HG02642 (cell line): ENCODE data around the gene CD9.

Experiments
- ATAC-seq: cut with Tn5 transposase; IDR thresholded peaks from one replicate; pipeline ENCODE4 v1.9.1; 2021; ENCODE audit warnings: mild to moderate bottlenecking; ENCODE audit not compliant: unreplicated experiment, poor library complexity

CD9 gene

DNA sequence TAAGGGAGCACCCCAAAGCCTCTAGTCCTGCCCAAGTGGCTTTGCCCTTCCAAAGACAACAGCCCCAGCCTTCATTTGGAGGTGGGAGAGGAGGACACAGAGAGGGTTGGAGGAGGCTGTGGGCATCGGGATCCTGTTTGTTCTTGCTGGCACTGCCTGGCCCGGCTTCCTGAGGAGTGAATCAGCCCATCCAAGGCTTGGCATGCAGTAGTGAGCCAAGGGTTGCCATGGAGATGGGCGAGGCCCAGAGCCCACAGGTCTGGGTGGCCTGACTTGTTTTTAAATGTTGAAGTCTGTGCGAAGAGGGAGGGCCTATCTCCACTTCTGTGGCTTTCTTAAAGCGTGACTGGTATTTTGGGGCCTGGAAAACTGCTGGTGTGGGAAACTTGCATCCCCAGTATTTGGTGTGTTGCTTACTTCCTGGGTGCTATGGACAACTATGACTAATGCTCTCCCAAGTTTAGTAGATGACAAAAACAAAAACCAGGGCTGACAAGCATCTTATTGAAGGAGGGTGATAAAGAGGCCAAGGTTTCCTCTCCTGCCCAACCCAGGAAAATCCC, 15.8 kb downstream of the CD9 start:
- no peak for ATAC-seq

DNA sequence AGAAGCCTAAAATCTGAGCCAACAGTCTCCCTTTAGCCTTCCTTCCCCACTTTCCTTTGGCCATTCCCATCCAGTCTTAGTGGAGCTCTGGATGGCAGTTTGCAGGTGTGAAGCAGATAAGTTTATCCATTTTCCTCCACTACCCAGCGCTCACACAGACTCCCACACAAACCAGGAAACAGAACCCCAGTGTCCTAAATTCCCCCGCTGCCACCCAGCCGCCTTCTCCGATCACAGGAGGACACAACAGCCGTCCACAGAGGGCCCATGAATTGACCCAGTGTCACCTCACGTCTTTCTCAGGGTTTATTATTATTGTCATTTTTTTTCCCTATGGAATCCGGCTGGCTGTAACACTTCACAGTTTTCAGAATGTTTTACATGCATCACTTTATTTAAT, 16.4 kb downstream of the CD9 start:
- no peak for ATAC-seq

DNA sequence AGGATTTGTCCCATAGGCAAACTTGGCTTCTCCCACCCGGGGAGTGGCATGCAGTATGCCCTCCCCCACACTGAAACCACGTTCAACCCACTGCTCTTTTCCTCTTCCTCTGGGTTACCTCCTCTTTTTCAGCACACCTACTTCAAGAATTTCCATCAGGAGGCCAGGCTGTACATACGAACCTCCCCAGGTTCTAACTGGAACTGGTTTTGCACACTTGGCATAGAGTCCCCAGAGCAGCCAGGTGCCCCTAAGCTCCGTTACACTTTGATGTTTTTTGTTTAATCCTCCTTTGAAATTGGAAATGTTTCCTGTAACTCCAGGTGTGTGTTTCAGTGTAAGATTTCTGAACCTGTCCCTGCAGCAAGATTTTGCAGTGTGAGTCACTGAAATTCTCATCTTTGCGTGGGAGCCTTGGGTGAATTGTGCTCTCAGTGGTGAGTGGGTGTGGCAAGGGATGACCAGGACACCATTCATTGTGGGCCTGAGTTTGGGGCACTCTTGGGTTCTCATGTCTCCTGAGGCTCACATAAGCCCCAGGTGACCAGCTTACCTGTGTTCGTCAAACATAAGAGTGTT, 18.2 kb downstream of the CD9 start:
- no peak for ATAC-seq

DNA sequence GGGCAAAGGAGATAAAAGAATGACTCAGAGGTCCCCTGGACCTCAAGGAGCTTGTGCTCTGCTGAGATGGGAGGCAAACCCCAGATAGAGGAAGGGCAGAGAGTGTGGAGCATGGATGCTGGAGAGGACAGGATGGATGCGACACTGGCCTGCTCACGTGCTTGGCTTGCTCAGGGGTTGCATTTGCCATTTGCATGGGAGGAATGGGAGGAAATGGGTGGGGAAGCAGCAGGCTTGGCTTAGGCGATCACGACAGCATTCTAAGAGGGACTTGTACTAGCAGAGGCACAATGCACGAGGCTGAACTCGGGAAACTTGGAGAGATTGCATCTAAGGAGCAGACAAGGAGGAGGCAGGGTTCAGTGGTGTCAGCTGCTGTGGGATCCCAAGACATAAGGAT, 19.8 kb downstream of the CD9 start:
- no peak for ATAC-seq

DNA sequence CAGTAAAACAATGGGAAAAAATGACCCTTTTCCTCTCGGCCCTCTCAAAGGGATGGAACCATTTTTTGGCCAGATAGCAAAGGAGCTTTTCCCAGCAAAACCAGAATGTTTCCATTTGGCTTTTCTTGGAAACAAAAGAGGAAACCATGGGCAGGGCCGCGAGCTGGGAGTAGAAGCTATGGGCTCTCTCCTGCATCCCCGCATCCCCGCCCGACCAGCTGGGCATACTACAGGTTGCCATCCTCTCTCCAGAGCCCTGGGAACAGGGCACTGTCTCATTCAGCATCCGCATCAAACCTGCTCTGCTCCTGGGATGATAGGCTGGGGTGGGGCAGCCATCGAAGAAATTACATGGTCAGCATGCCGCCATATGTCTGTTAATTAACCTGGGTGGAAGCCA, 20.9 kb downstream of the CD9 start:
- no peak for ATAC-seq

DNA sequence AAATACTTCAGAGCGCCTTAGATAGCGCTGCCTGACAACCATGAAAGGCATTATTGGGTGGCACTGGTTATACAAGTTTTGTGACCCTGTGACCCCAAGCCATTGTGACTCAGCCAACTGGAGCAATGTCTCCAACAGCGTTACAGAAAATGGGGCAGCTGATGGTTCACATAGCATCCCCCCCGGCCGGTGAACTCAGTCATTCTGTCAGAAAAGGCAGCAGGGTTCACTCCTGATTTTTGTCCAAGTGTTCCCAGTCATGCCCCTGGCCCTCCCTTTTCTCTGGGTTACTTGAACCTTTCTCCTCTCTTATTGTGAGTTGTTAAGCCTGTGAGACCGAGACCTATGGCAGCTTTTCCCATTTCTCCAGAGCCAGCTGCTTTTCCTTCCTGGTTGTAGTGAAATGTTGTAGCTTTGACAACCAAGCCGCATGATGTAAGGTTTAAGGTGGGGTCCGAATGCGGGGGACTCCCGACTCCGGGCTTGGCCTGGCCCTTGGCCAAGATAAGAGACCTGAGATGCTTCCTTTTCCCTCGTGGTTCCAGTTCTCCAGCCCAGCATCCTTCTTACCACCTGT, 22.0 kb downstream of the CD9 start:
- no peak for ATAC-seq

DNA sequence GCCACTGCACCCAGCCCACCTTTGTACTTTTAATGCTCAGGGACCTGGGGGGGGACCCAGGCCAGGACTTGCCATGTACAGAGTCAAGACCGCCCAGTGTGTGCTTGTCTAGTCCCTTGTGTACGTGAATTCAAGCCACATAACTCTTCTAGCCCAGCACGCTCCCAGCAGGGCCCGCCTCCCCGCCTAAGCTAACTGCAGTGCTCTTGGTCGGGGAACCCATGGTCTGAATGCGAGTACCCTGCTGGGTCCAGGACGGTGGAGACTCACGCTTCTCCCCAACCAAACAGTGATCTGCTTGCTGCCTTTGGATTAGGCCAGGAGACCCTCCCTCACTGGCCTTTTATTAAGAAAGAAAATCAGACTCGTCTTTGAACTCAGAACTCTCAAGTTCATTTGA, 23.3 kb downstream of the CD9 start:
- no peak for ATAC-seq

DNA sequence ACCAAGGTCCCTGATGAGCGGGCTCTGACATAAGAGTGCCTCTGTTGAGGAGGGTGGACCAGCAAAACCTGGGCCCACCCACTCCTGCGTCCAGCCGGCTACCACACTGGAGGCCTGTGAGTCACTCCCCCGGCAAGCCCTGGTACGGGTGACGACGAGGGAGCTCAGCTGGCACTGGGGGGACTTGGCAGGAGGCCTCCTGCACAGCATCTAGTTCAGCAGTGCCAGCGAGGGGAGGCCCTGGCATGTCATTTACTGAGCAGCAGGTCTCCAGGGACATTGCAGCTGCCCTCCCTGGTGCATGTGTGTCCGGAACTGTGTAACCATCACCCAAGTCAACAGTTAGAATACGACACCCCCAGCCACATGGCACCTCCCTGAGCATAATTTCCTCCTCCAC, 24.4 kb downstream of the CD9 start:
- no peak for ATAC-seq

DNA sequence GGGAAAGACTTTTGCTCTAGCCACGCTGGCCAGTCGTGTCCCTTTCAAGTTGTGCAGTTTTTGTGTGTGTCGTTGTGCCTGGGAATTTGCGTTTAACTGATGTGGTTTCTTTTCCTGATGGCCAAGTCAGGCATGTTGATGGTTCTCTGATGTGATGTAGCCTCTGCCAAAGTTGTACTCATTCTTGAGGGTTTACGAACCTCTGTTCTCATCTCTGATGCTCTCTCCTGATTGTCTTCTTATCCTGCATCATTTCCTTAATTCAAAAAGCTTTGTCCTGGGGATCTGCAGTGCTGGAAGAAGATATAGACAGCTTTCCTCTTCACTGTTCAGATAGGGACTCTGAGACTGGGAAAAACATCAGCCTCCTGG, 25.4 kb downstream of the CD9 start:
- ATAC-seq: no peak

DNA sequence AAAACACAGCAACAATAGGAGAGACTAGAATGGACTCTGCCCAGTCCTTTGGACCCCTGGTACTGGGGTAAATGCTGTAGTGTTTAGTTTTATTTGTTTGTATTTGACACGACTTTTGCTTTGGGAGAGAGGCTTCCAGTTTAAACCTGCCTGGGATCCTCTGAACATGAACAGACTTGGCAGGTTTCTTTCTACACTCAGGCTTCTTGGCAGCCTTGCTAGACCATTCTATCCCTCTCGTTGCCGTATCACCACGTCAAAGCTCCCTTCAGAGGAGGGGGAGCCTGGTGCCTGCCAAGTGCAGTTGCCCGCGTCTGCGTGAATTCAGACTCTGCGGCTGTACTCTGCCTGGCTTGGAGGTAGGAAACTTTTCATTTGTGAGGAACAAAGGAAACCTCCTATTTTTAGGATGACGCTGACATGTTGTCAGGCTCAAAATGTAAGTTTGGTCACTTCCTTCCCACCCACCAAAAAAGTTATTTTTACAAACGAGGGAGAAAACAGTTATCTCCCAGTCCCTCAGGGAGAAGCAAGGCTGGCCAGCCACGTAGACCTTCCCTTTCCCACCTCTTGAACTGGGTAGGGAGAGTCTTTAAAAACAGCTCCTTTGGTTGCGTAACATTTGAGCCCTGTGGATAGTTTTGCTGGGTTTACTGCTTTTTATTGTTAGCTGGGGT, 25.9 kb downstream of the CD9 start:
- ATAC-seq: no peak

DNA sequence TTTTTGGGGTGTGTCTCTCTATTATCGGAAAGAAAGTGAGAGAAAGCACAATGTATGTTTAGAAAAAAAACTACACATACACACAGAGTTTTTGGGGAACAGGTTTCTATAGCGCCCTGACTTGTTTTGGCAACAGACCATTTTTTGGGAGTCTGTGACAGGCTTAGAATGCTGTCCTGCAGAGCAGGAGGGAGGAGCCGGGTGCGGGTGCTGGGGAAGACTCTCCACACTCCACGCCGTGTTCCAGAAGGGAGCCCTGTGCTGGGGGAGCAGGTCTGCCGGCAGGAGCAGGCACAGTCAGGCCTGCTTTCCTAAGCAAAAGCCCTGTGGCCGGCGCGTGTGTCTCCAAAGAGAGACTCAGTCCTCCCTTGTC, 26.5 kb downstream of the CD9 start:
- no peak for ATAC-seq

DNA sequence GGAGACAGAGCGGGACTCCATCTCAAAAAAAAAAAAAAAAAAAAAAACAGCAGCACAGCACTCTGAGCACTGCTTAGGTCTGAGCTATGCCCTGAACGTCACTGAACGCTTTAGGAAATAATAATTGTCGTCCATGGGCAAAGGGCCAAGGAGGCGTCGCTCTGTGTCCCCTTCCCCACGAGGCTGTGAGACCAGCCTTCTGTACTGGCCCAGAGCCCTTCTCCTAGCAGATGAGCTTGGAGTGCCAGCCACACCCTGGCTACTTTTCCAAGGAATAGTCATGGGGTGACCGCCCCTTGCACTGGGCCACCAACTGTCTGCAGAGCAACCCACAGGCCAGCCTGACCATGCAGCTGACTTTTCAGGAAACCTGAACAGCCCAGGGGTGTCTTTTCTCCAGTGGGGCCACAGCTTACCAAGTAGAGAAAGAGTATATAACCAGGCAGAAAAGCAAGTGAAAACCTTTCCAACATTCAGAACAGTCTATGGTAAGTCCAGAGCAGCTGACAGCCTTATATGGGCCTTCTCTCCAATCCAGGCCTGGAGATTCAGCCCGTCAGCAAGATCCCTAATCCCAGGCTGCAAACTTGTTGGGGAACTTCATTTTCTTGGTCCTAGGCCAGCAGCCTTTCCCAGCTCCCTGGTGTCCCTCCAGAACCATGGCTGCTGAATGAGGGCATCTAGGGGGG, 28.5 kb downstream of the CD9 start:
- no peak for ATAC-seq

DNA sequence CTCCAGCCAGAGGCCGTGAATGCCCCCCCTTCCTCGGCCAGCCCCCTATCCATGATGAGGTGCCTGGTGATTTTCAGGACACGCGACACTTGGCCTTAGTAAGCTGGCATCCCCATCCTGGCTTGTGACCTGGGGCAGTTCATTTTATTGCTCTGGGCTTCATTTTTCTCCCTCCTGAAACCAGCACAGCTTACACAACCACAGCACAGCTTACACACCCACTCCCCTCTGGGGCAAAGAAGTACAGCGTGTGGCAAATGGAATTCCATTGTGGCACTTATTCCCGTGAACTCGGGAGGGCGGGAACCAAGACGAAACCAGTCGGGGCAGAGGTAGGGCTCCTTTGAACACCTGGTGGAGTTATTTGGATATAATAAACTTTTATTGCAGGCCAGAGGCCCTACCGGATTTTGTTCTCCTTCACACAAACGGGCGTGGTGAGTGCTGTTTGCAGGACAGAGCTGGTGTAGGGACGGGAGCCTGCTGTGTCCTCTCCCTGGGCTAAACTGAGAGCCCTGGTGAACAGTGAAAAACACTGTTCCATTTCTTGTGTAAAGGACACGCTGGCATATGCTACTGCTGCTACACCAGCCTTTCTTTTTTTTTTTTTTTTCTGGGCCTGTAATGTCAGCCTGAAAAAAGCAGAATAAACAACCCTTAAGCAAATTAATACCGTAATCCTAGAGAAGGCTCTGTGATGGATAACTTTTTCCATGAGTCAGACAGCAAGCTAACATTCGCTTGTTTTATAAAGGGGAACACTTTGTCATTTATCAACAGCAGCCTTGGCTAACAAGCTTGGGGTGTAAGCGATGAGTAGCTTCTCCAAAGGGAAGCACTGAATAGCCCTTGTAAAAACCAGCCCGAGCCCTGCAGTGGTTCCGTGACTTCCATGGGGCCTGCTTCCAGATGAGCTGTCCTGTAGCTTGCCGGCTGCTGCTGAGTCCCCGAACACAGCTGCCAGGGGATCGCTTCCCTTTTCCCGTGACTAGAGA, 29.3 kb downstream of the CD9 start:
- ATAC-seq: no peak

DNA sequence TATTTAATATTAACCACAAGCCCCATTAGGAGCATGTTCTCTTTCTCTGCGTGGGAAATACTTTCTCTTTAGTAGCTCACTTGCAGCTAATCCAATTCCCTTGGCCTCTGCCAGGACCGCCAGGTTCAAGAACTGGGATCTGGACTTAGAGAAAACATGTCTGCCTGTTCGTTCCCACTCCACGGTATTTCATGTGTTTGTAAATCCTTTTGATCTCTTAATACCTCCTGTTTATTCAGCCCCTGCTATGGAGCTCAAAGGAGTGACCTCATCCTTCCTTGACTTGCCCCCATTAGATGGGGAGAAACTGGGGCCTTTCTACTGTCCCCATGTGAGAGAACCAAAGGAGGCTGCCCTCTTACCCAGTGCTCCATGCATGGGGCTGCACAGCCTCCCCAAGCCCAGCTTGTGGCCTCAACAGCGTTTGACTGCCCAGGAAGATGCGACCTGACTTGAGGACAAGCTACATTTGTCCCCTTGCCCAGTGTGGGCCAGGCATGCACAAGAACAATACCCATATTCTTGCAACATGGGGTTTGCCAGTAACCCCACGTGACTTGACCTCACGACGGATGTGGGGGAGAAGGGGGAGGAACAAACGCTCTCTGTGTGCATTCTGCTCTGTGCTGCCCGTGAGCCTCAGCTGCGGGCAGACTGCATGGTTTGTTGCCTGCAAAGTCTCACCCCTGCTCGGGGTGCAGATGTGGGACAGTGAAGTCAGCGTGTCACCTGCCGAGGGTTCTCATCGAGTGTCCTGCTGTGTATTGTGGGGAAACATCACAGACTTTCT, 30.3 kb downstream of the CD9 start:
- no peak for ATAC-seq

DNA sequence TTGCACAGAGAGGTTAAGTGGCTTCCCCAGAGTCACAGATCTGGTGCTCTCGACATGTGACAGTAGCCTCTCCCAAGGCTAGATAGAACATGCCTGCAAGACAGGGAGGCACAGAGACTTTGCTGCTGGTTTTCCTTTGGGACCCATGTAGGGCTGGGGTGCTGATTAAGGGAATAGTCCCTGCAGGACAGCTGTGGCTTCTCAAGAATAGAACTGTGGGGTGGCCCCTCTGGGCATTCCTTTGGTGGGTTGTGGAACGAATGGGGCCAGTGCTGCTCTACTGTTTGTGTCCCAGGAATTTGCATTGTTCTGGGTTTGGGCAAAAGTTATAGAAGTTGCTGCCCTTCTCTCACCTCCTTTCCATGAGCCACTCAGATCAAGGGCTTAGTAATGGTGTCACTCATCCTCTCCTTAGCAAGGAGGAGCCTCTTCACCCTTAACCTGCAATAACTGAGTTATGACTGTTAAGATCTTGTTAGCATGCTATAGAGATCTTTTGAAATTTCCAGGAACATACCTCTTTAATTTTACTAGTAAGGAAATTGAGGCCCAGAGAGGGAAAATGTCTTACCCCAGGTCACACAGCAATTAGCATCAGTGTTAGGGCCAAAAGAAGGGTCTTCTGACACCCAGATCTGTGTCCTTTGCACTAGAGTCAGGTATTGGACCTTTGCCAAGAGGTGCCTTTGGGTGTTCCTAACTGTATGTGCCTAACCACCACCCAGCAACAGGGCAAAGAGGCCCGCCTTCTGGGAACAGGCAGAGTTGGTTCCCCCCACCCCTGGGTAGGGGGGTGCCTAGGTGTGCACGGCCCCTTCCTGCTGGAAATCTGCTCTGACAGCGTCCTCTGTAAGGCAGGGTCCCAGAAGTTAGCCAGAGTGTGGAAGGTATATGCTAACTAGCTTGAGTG, 31.4 kb downstream of the CD9 start:
- no peak for ATAC-seq

DNA sequence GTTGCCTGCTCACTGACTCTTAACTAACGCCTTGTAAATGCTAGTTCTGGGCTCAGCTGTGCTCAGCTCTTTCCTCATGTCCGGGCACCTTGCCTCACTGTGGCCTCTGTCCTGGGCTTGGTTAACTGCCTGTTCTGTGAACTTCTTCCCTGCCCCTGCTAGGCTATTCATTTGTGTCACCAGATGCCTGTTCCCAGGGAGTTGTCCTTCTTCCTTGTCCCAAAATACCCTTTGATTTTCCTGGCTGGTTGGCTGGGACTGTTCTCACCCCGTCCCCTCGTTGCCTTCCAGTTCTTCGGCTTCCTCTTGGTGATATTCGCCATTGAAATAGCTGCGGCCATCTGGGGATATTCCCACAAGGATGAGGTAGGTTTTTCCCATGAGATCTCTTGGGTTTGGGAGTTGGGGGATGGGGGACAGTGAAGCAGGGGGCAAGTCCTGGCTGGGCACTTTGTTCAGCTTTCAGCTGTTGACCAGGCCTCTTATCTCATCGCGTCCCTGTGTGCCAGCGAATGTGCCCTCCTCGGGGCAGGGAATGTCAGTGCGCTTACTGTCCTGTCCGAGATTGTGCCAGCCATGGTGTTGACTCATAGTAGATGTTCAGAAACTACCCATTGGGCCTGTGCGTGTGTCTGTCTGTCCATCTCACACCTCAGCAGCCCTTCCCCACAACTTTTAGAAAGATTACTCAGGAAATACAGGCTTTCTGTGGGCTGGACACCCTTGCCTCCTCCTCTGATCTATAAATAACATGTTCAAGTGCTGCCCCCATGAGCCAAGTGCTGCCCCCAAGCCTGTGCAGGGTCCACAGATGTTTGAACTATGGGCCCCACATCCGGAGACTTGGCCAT, 33.1 kb downstream of the CD9 start:
- no peak for ATAC-seq

DNA sequence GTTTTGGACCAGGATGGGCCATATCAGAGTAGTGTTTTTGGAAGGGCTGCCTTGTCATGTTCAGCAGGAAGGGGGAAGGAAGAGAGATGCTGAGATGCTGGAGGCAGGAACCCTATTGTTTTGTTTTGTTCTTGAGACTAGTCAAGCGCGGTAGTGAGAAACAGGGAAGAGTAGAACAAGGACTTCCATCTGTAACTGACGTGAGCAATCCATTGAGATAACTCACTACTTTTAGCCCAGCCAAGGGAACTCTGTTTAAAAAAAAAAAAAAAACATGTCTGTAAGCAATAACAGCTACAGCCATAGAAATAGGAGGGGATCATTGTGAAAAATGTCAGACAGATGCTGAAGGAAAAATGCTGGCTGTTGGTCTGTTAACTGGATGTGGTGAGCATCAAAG, 34.0 kb downstream of the CD9 start:
- ATAC-seq: no peak

DNA sequence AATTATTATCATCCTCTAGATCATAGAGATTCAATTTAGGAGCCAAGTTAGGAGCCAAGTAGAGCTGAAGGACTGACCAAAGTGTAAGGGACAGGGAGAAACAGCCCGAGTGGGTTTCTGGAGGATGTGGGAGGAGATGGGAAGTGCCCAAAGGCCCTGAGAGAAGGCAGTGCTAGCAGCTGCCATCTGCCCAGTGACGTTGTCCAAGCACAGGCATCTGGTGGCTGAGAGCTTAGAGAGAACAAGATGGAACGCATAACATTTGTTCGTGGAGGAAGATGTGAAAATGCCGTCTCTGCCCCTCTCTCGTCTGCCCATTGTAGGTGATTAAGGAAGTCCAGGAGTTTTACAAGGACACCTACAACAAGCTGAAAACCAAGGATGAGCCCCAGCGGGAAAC, 34.7 kb downstream of the CD9 start:
- no peak for ATAC-seq
